GM23338 (cell line): ENCODE results near the gene NUCB2.

Experiments
- CREB1 ChIP-seq: fragments of 250-450 bp; sonication (Bioruptor Pico); IDR thresholded peaks from 2 replicates; pipeline ENCODE4 v1.5.0; 2020; ENCODE audit warnings: low read depth, mild to moderate bottlenecking, moderate library complexity
- EZH2 ChIP-seq: fragments of 200-600 bp; sonication (generic); IDR thresholded peaks from one replicate; pipeline ENCODE4 v1.8.0; 2017; ENCODE audit warnings: antibody characterized with exemption, mild to moderate bottlenecking, low read depth; ENCODE audit not compliant: unreplicated experiment
- EZH2phosphoT487 ChIP-seq: fragments of 200-600 bp; sonication (generic); IDR thresholded peaks from one replicate; pipeline ENCODE4 v1.8.1; 2018; ENCODE audit warnings: antibody characterized with exemption; ENCODE audit not compliant: unreplicated experiment
- JUNB ChIP-seq: IDR thresholded peaks from one replicate; pipeline ENCODE4 v1.6.1; 2016; ENCODE audit warnings: antibody characterized with exemption; ENCODE audit not compliant: unreplicated experiment
- NANOG ChIP-seq: IDR thresholded peaks from 2 replicates; pipeline ENCODE4 v1.6.1; 2016; ENCODE audit warnings: antibody characterized with exemption, borderline replicate concordance
- POLR2AphosphoS5 ChIP-seq: IDR thresholded peaks from 2 replicates; pipeline ENCODE4 v1.6.1; 2016; ENCODE audit warnings: antibody characterized with exemption, low read depth
- STAT1 ChIP-seq: IDR thresholded peaks from one replicate; pipeline ENCODE4 v1.6.1; 2016; ENCODE audit warnings: antibody characterized with exemption; ENCODE audit not compliant: unreplicated experiment
- ZNF114 ChIP-seq: fragments of 250-450 bp; sonication (Bioruptor Pico); IDR thresholded peaks from 2 replicates; pipeline ENCODE4 v1.5.0; 2020; ENCODE audit warnings: mild to moderate bottlenecking, moderate library complexity
- ZNF331 ChIP-seq: fragments of 250-450 bp; sonication (Bioruptor Pico); IDR thresholded peaks from 2 replicates; pipeline ENCODE4 v1.5.0; 2020; ENCODE audit warnings: low read depth, mild to moderate bottlenecking, moderate library complexity
- TF ChIP-seq, protein P1 (sequence below), 2 experiments: fragments of 200-600 bp in 1 of 2; sonication (generic) in 1 of 2; conservative IDR thresholded peaks; 2 replicates each; pipeline versions ENCODE4 v1.5.1 to v1.6.1; 2016 to 2017; ENCODE audit warnings: antibody characterized with exemption in 2 of 2, low read depth in 2 of 2, mild to moderate bottlenecking in 2 of 2, moderate library complexity in 1 of 2
- TF ChIP-seq, protein P2 (sequence below): IDR thresholded peaks from one replicate; pipeline ENCODE4 v1.6.1; 2018; ENCODE audit warnings: antibody characterized with exemption; ENCODE audit not compliant: unreplicated experiment
- TF ChIP-seq, protein P3 (sequence below): IDR thresholded peaks from 2 replicates; pipeline ENCODE4 v1.6.1; 2016; ENCODE audit warnings: antibody characterized with exemption

DNA sequence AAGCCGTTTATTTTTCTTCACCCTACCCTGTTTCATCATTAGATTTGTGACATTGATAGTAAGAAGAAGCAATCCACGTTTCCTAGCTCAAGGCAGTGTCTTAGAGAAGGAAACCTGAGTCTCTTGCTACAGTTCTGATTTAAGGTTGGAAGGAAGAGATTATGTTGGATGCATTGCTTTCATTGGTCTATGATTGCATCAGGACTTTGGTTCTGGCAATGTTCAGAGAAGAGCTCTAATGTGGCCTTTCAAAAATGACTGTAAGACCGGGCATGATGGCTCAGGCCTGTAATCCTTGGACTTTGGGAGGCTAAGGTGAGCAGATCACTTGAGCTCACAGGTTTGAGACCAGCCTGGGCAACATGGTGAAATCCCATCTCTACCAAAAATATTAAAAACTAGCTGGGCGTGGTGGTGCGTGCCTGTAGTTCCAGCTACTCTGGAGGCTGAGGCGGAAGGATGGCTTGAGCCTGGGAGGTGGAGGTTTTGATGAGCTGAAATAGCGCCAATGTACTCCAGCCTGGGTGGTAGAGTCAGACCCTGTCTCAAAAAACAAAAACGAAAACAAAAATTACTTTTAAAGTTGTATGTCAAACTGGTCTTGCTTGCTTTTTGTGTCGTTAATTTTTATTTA, 4.1 kb downstream of the NUCB2 start:
- TF ChIP-seq, protein P1, sequence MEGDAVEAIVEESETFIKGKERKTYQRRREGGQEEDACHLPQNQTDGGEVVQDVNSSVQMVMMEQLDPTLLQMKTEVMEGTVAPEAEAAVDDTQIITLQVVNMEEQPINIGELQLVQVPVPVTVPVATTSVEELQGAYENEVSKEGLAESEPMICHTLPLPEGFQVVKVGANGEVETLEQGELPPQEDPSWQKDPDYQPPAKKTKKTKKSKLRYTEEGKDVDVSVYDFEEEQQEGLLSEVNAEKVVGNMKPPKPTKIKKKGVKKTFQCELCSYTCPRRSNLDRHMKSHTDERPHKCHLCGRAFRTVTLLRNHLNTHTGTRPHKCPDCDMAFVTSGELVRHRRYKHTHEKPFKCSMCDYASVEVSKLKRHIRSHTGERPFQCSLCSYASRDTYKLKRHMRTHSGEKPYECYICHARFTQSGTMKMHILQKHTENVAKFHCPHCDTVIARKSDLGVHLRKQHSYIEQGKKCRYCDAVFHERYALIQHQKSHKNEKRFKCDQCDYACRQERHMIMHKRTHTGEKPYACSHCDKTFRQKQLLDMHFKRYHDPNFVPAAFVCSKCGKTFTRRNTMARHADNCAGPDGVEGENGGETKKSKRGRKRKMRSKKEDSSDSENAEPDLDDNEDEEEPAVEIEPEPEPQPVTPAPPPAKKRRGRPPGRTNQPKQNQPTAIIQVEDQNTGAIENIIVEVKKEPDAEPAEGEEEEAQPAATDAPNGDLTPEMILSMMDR (conservative IDR thresholded peaks at IDR 0.05; ENCODE audit: low read depth in 2 of 2), result no peak
- no peak for TF ChIP-seq JUNB
- TF ChIP-seq POLR2AphosphoS5, result no peak
- TF ChIP-seq EZH2, result no peak
- TF ChIP-seq EZH2phosphoT487, result no peak
- TF ChIP-seq ZNF114 (CRISPR knock-in tag), result no peak
- TF ChIP-seq NANOG, result no peak
- TF ChIP-seq, protein P2, sequence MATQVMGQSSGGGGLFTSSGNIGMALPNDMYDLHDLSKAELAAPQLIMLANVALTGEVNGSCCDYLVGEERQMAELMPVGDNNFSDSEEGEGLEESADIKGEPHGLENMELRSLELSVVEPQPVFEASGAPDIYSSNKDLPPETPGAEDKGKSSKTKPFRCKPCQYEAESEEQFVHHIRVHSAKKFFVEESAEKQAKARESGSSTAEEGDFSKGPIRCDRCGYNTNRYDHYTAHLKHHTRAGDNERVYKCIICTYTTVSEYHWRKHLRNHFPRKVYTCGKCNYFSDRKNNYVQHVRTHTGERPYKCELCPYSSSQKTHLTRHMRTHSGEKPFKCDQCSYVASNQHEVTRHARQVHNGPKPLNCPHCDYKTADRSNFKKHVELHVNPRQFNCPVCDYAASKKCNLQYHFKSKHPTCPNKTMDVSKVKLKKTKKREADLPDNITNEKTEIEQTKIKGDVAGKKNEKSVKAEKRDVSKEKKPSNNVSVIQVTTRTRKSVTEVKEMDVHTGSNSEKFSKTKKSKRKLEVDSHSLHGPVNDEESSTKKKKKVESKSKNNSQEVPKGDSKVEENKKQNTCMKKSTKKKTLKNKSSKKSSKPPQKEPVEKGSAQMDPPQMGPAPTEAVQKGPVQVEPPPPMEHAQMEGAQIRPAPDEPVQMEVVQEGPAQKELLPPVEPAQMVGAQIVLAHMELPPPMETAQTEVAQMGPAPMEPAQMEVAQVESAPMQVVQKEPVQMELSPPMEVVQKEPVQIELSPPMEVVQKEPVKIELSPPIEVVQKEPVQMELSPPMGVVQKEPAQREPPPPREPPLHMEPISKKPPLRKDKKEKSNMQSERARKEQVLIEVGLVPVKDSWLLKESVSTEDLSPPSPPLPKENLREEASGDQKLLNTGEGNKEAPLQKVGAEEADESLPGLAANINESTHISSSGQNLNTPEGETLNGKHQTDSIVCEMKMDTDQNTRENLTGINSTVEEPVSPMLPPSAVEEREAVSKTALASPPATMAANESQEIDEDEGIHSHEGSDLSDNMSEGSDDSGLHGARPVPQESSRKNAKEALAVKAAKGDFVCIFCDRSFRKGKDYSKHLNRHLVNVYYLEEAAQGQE, result no peak
- no peak for TF ChIP-seq CREB1 (CRISPR knock-in tag)
- TF ChIP-seq, protein P3, sequence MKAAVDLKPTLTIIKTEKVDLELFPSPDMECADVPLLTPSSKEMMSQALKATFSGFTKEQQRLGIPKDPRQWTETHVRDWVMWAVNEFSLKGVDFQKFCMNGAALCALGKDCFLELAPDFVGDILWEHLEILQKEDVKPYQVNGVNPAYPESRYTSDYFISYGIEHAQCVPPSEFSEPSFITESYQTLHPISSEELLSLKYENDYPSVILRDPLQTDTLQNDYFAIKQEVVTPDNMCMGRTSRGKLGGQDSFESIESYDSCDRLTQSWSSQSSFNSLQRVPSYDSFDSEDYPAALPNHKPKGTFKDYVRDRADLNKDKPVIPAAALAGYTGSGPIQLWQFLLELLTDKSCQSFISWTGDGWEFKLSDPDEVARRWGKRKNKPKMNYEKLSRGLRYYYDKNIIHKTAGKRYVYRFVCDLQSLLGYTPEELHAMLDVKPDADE, result no peak
- no peak for TF ChIP-seq ZNF331 (CRISPR knock-in tag)
- TF ChIP-seq STAT1, result no peak
